Ascending aorta (tissue), 2 donors: ENCODE results near the gene CYP19A1. TPM values are rescaled to one million over a fixed set of nuclear protein-coding genes. Genes with fewer than 3 reads are reported as not detected.

Source experiments
- DNase-seq, 2 donors: peaks; one replicate each; pipeline ENCODE4 v3.0.0-alpha.2; 2019; ENCODE audit warnings: low spot score in 2 of 2
- H3K27ac ChIP-seq, 2 donors: fragments of 200-600 bp; sonication (generic); one replicate each; pipeline ENCODE4 v1.5.1; 2016 to 2017; ENCODE audit warnings: mild to moderate bottlenecking in 1 of 2
- H3K27me3 ChIP-seq: fragments of 200-600 bp; sonication (generic); one replicate; pipeline ENCODE4 v1.5.1; 2017
- H3K36me3 ChIP-seq, 2 donors: fragments of 200-600 bp; sonication (generic); one replicate each; pipeline ENCODE4 v1.5.1; 2016
- H3K4me1 ChIP-seq, 2 donors: fragments of 200-600 bp; sonication (generic); one replicate each; pipeline ENCODE4 v1.5.1; 2016 to 2017; ENCODE audit warnings: mild to moderate bottlenecking in 1 of 2
- H3K4me3 ChIP-seq, 2 donors: fragments of 200-600 bp; sonication (generic); one replicate each; pipeline ENCODE4 v1.5.1; 2016 to 2017; ENCODE audit warnings: mild to moderate bottlenecking in 1 of 2
- H3K9me3 ChIP-seq, 2 donors: fragments of 200-600 bp; sonication (generic); one replicate each; pipeline ENCODE4 v1.5.1; 2016
- intact Hi-C: fragments of 100-400 bp; cut with DNase I; formaldehyde crosslinking; loops from one replicate; pipeline ENCODE4 v1.15.1; 2023
- total RNA-seq: library from RNA; depleted of rRNA; stranded (reverse); fragments of >200 nt; gene quantifications from one replicate; pipeline ENCODE4 v1.1.0, GENCODE V29; 2016
- TF ChIP-seq, protein P1 (sequence below), 3 experiments: fragments of 200-600 bp in 2 of 3; fragments of 450-650 bp in 1 of 3; sonication (generic) in 2 of 3; IDR thresholded peaks; one replicate each; pipeline ENCODE4 v1.5.1; 2016 to 2019; ENCODE audit warnings: antibody characterized with exemption in 3 of 3, mild to moderate bottlenecking in 1 of 3, moderate library complexity in 1 of 3

Gene CYP19A1
- total RNA-seq, 1 donor from 2014 or later = 95.7 TPM

DNA sequence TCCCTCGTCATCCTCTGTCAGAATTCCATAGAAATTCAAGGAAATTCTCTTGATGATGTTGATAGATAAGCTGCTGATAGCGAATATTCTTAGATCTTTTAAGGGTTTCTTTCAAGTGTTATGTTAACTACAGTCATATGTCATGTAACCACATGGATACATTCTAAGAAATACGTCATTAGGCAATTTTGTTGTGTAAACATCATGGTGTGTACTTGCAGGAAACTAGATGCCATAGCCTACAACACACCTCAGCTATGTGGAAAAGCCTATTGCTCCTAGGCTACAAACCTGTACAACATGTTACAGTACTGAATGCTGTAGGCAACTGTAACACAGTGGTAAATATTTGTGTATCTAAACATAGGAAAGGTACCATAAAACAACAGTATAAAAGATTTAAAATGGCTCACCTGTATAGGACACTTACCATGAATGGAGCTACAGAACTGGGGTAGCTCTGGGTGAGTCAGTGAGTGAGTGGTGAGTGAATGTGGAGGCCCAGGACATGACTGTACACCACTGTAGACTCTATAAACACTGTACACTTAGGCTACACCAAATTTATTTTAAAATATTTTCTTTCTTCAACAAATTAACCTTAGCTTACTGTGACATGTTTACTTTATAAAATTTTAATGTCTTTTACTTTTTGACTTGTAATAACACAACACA lies 37.7 kb upstream of the CYP19A1 start:
- TF ChIP-seq, protein P1, sequence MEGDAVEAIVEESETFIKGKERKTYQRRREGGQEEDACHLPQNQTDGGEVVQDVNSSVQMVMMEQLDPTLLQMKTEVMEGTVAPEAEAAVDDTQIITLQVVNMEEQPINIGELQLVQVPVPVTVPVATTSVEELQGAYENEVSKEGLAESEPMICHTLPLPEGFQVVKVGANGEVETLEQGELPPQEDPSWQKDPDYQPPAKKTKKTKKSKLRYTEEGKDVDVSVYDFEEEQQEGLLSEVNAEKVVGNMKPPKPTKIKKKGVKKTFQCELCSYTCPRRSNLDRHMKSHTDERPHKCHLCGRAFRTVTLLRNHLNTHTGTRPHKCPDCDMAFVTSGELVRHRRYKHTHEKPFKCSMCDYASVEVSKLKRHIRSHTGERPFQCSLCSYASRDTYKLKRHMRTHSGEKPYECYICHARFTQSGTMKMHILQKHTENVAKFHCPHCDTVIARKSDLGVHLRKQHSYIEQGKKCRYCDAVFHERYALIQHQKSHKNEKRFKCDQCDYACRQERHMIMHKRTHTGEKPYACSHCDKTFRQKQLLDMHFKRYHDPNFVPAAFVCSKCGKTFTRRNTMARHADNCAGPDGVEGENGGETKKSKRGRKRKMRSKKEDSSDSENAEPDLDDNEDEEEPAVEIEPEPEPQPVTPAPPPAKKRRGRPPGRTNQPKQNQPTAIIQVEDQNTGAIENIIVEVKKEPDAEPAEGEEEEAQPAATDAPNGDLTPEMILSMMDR (IDR thresholded peaks at IDR 0.05) = no peak
- H3K4me3 ChIP-seq = no peak overlapping the region
- intact Hi-C loops = no loop called here
- no peak for DNase-seq
- H3K27me3 ChIP-seq = no peaks in the 10 kb centered on the region
- no peak overlapping the region for H3K27ac ChIP-seq
- no peaks in the 10 kb centered on the region for H3K36me3 ChIP-seq
- H3K9me3 ChIP-seq = no peaks in the 10 kb centered on the region
- H3K4me1 ChIP-seq = peaks cover 0 to 9% of the 10 kb centered on the region in 2 donors

DNA sequence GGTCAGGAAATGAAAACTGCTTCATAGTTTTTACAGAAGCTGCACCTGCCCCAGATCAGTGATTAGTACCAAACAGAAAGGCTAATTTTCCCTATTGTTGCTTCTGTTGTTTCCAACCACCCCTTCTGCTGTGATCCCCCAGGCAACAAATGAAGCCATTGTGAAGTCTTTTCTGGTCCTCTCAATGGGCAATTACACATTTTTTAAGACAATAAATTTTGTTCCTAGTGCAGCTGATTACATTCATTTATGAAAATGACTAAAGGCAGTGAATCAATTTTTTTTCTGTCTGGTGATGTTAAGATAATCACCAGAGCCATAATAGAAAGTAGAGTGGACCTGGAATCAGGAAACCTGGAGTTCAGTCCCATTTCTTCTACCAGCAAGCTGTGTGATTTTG lies 35.7 kb upstream of the CYP19A1 start:
- Histone ChIP-seq H3K4me3 (no peak overlapping the region), H3K9me3 (no peaks in the 10 kb centered on the region), H3K27me3 (no peaks in the 10 kb centered on the region), H3K4me1 (no peaks in the 10 kb centered on the region), H3K36me3 (no peaks in the 10 kb centered on the region), H3K27ac (no peak overlapping the region)
- DNase-seq = no peak
- intact Hi-C loops = no loop called here
- TF ChIP-seq, protein P1 (IDR thresholded peaks at IDR 0.05) = no peak

DNA sequence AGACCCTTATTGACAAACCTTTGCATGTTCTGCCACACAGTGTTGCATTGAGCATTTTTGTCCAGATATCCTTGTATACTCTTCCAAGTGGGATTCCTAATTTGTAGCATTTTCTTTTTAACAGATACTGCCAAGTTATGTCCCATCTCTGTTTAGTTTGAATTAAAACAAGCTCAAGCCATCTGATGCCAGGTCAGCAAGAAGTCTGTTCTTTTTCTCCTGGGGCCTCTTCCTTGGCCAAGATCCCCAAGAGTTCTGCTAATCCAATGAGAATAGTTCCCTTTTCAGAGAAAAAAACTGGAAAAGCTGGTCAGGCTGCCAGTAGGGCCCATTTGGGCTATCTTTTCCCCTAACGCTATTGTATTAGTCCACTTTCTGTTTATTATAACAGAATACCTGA lies 32.9 kb upstream of the CYP19A1 start:
- Histone ChIP-seq H3K4me3 (no peak overlapping the region), H3K9me3 (no peaks in the 10 kb centered on the region), H3K4me1 (no peaks in the 10 kb centered on the region), H3K27me3 (no peaks in the 10 kb centered on the region), H3K36me3 (no peaks in the 10 kb centered on the region), H3K27ac (no peak overlapping the region)
- TF ChIP-seq, protein P1 (IDR thresholded peaks at IDR 0.05) = no peak
- intact Hi-C loops = no loop called here
- DNase-seq = no peak

- TF ChIP-seq, protein P1 (IDR thresholded peaks at IDR 0.05) = no peak
- Histone ChIP-seq H3K27me3 (no peaks in the 10 kb centered on the region), H3K36me3 (no peaks in the 10 kb centered on the region), H3K9me3 (no peaks in the 10 kb centered on the region), H3K4me1 (no peaks in the 10 kb centered on the region), H3K27ac (no peak overlapping the region), H3K4me3 (no peak overlapping the region)
- DNase-seq = no peak
- intact Hi-C loops = no loop called here
Measured at GRCh38 chr15:51369451-51369761, 31.0 kb upstream of the CYP19A1 start.

DNA sequence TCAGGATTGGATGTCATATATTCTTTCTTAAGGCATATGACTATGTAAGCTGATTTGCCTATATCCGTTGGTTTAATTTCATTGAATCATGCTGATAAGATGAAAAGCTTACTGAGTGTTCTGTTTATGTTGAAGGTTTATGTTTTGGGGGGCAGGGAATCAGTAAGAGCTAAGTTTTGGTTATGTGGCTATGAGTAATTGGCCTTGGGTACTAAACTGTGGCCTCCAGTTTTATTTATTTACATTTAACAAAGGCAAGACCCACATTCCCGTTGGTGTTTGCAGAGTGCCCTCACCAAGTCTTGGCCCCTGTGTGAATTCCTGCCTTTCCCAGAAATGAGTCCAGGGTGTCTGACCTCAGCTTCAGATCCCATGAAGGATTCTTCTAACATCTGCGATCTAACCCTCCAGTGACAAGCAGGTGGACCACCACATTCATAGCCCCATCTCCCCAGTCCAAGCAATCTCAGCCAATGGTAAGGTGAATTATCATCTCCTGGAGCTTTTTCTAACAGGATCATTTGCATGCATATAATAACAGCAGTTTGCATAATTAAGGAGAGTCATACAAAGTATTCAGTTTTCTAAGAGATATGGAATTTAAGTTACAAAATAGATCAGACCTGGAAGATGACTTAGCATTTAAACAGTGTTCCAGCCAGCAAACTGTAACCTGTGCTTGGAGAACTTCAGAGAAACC lies 30.5 kb upstream of the CYP19A1 start:
- no peak overlapping the region for H3K4me3 ChIP-seq
- intact Hi-C loops = no loop called here
- no peak for DNase-seq
- H3K36me3 ChIP-seq = no peaks in the 10 kb centered on the region
- no peaks in the 10 kb centered on the region for H3K4me1 ChIP-seq
- no peaks in the 10 kb centered on the region for H3K27me3 ChIP-seq
- no peaks in the 10 kb centered on the region for H3K9me3 ChIP-seq
- TF ChIP-seq, protein P1 (IDR thresholded peaks at IDR 0.05) = no peak
- H3K27ac ChIP-seq = no peak overlapping the region
